Measurements from ENCODE around the gene TANGO6. TPM values are rescaled to one million over a fixed set of nuclear protein-coding genes. Genes with fewer than 3 reads are reported as not detected.

TANGO6 gene
- total and polyA plus RNA-seq, 2 of the 8 experiments (the other 6 are each of a cell fraction or from before 2014, with no cell fraction given): 5.0 to 19.5 TPM

GRCh38 chr16:68806422-68806821, 36.9 kb upstream of the TANGO6 start (continued):
- no peak for TF ChIP-seq CHD7 (IDR thresholded peaks at IDR 0.05; ENCODE audit: insufficient replicate concordance, low read length)
- TF ChIP-seq BACH1 (IDR thresholded peaks at IDR 0.05; ENCODE audit: low read length): no peak
- no peak for TF ChIP-seq CTBP2 (IDR thresholded peaks at IDR 0.05; ENCODE audit: borderline replicate concordance, insufficient read depth, insufficient read length, low read length)
- no peak for TF ChIP-seq HDAC6 (IDR thresholded peaks at IDR 0.05; ENCODE audit: low read depth, low read length)
- TF ChIP-seq EGR1 (IDR thresholded peaks at IDR 0.05; ENCODE audit: borderline replicate concordance, low read depth, low read length): no peak
- no peak for TF ChIP-seq SUZ12 (IDR thresholded peaks at IDR 0.05; ENCODE audit: low read length)
- TF ChIP-seq EZH2 (IDR thresholded peaks at IDR 0.05; ENCODE audit: low read depth, low read length, severe bottlenecking): no peak
- no peak for TF ChIP-seq CBX5 (IDR thresholded peaks at IDR 0.05; ENCODE audit: low read depth, low read length)
